H1 (cell line): ENCODE data around the gene PPY. TPM values are rescaled to one million over a fixed set of nuclear protein-coding genes. Genes with fewer than 3 reads are reported as not detected.

Source experiments
- CTCF ChIA-PET: fragments of 300-600 bp; sonication (Branson Sonifier 250); formaldehyde crosslinking; loops from one replicate; lab custom pipeline; 2021; ENCODE audit not compliant: partially characterized antibody; lab: Charles Lee
- POLR2A ChIA-PET: fragments of 300-600 bp; sonication (Branson Sonifier 250); formaldehyde crosslinking; loops from one replicate; lab custom pipeline; 2021; ENCODE audit warnings: inconsistent platforms; ENCODE audit not compliant: partially characterized antibody; lab: Charles Lee
- DNase-seq, 2 experiments: peaks; one replicate each; pipeline versions ENCODE4 v3.0.0 to v3.0.0-alpha.2; 2010 to 2022; ENCODE audit warnings: low spot score in 2 of 2, low read depth in 1 of 2, mixed read lengths in 1 of 2
- FAIRE-seq: peaks from 2 replicates; lab custom pipeline; 2011; peaks lifted over from hg19 to GRCh38; lab: Jason Lieb, UNC
- H2AFZ ChIP-seq: 2 replicates; pipeline ENCODE4 v1.8.1; 2012; ENCODE audit warnings: low read length, inconsistent platforms
- H2AK5ac ChIP-seq: 2 replicates; pipeline ENCODE4 v1.6.1; 2013; ENCODE audit warnings: low read depth, low read length
- H2BK120ac ChIP-seq: replicated peaks from 2 replicates; pipeline ENCODE3; 2013; ENCODE audit warnings: low read depth, low read length, inconsistent platforms
- H2BK12ac ChIP-seq: 2 replicates; pipeline ENCODE4 v1.6.1; 2013; ENCODE audit warnings: low read depth, low read length
- H2BK15ac ChIP-seq: 2 replicates; pipeline ENCODE4 v1.6.1; 2013; ENCODE audit warnings: low read length
- H2BK20ac ChIP-seq: 2 replicates; pipeline ENCODE4 v1.6.1; 2013; ENCODE audit warnings: low read length
- H2BK5ac ChIP-seq: 2 replicates; pipeline ENCODE4 v1.6.1; 2013; ENCODE audit warnings: low read depth, low read length
- H3K14ac ChIP-seq: 2 replicates; pipeline ENCODE4 v1.6.1; 2013; ENCODE audit warnings: inconsistent platforms; ENCODE audit not compliant: insufficient read length
- H3K18ac ChIP-seq: 2 replicates; pipeline ENCODE4 v1.6.1; 2013; ENCODE audit warnings: low read length; ENCODE audit errors: extremely low read depth
- H3K23ac ChIP-seq: 2 replicates; pipeline ENCODE4 v1.6.1; 2013; ENCODE audit warnings: inconsistent platforms; ENCODE audit not compliant: insufficient read length
- H3K23me2 ChIP-seq: 2 replicates; pipeline ENCODE4 v1.6.1; 2013; ENCODE audit warnings: low read depth, low read length
- H3K27ac ChIP-seq: 2 replicates; pipeline ENCODE4 v1.6.1; 2011; ENCODE audit warnings: low read depth, low read length, inconsistent platforms
- H3K27me3 ChIP-seq, 4 experiments: replicated peaks in 1 of 4; 1 replicate in 1 of 4; 2 replicates in 3 of 4; pipeline versions ENCODE4 v1.6.1 to v1.8.1; 2011 to 2013; ENCODE audit warnings: low read length in 3 of 4, mild to moderate bottlenecking in 3 of 4, inconsistent platforms in 2 of 4, mixed read lengths in 2 of 4, moderate library complexity in 1 of 4; ENCODE audit not compliant: control insufficient read depth in 3 of 4, insufficient read depth in 3 of 4; ENCODE audit errors: extremely low read depth in 1 of 4
- H3K36me3 ChIP-seq, 4 experiments: 2 replicates each; pipeline versions ENCODE4 v1.6.1 to v1.8.1; 2011 to 2013; ENCODE audit warnings: mild to moderate bottlenecking in 4 of 4, low read length in 3 of 4, moderate library complexity in 2 of 4, control low read depth in 1 of 4, inconsistent platforms in 1 of 4; ENCODE audit not compliant: insufficient read depth in 4 of 4, control insufficient read depth in 2 of 4
- H3K4ac ChIP-seq: replicated peaks from 2 replicates; pipeline ENCODE3; 2013; ENCODE audit warnings: low read length, low read depth, mixed read lengths, inconsistent platforms; ENCODE audit not compliant: insufficient read length
- H3K4me1 ChIP-seq, 4 experiments: replicated peaks in 1 of 4; 1 replicate in 1 of 4; 2 replicates in 3 of 4; pipeline versions ENCODE4 v1.6.1 to v1.8.1; 2011 to 2013; ENCODE audit warnings: low read length in 3 of 4, inconsistent platforms in 2 of 4, mixed read lengths in 1 of 4; ENCODE audit not compliant: insufficient read depth in 4 of 4, control insufficient read depth in 3 of 4
- H3K4me2 ChIP-seq, 2 experiments: 2 replicates each; pipeline versions ENCODE4 v1.6.1 to v1.8.1; 2011 to 2013; ENCODE audit warnings: low read depth in 2 of 2, low read length in 2 of 2, control low read depth in 1 of 2, inconsistent platforms in 1 of 2, mild to moderate bottlenecking in 1 of 2; ENCODE audit not compliant: insufficient read depth in 1 of 2
- H3K4me3 ChIP-seq, 4 experiments: fragments of 200-600, 300-600 bp in 1 of 4; sonication (generic), shearing (Covaris generic), sonication (Bioruptor Twin) in 1 of 4; 2 replicates each; pipeline versions ENCODE4 v1.5.1 to v1.8.1; 2011 to 2016; ENCODE audit warnings: low read length in 4 of 4, low read depth in 3 of 4, control low read depth in 2 of 4, inconsistent platforms in 2 of 4, mild to moderate bottlenecking in 2 of 4, mixed read lengths in 1 of 4, moderate library complexity in 1 of 4; ENCODE audit not compliant: insufficient read depth in 2 of 4; ENCODE audit errors: extremely low read depth in 1 of 4
- H3K56ac ChIP-seq: replicated peaks from 2 replicates; pipeline ENCODE3; 2013; ENCODE audit warnings: low read depth, mild to moderate bottlenecking, mixed read lengths, low read length, inconsistent platforms; ENCODE audit not compliant: insufficient read length
- H3K79me1 ChIP-seq: 2 replicates; pipeline ENCODE4 v1.6.1; 2013; ENCODE audit warnings: low read depth, low read length, control low read depth
- H3K79me2 ChIP-seq, 2 experiments: 2 replicates each; pipeline versions ENCODE4 v1.6.1 to v1.8.1; 2012 to 2013; ENCODE audit warnings: low read length in 2 of 2, mild to moderate bottlenecking in 2 of 2, inconsistent platforms in 1 of 2; ENCODE audit not compliant: insufficient read depth in 2 of 2, control insufficient read depth in 1 of 2
- H3K9ac ChIP-seq, 4 experiments: replicated peaks in 1 of 4; 1 replicate in 1 of 4; 2 replicates in 3 of 4; pipeline versions ENCODE4 v1.6.1 to v1.8.1; 2011 to 2013; ENCODE audit warnings: low read depth in 3 of 4, low read length in 3 of 4, control low read depth in 2 of 4, mild to moderate bottlenecking in 2 of 4, moderate library complexity in 2 of 4, inconsistent platforms in 1 of 4; ENCODE audit errors: extremely low read depth in 1 of 4
- H3K9me3 ChIP-seq, 2 experiments: 2 replicates each; pipeline versions ENCODE4 v1.6.1 to v1.8.1; 2012 to 2013; ENCODE audit warnings: mild to moderate bottlenecking in 2 of 2, moderate library complexity in 2 of 2, control low read depth in 1 of 2, inconsistent platforms in 1 of 2, low read depth in 1 of 2, low read length in 1 of 2, mixed read lengths in 1 of 2; ENCODE audit not compliant: insufficient read depth in 2 of 2
- H4K20me1 ChIP-seq, 2 experiments: replicated peaks in 1 of 2; 2 replicates each; pipeline versions ENCODE3 to v1.8.1; 2011 to 2013; ENCODE audit warnings: inconsistent platforms in 2 of 2, low read length in 2 of 2, mild to moderate bottlenecking in 1 of 2; ENCODE audit not compliant: insufficient read depth in 2 of 2, control insufficient read depth in 1 of 2
- H4K5ac ChIP-seq: 2 replicates; pipeline ENCODE4 v1.6.1; 2013; ENCODE audit warnings: low read length, low read depth, mixed read lengths, inconsistent platforms; ENCODE audit not compliant: insufficient read length
- H4K8ac ChIP-seq: 2 replicates; pipeline ENCODE4 v1.8.0; 2013; ENCODE audit warnings: mild to moderate bottlenecking, moderate library complexity, low read length, inconsistent platforms; ENCODE audit not compliant: insufficient read depth; ENCODE audit errors: extremely low read depth
- H4K91ac ChIP-seq: replicated peaks from 2 replicates; pipeline ENCODE3; 2013; ENCODE audit warnings: low read length, mixed read lengths, inconsistent platforms; ENCODE audit not compliant: insufficient read length
- MAFK ChIP-seq: IDR thresholded peaks from 2 replicates; pipeline ENCODE4 v1.6.1; 2012; ENCODE audit warnings: low read depth, mild to moderate bottlenecking, improper control_type of control experiment, low read length
- PHF8 ChIP-seq: fragments of 200-600 bp; sonication (generic); conservative IDR thresholded peaks from 2 replicates; pipeline ENCODE4 v1.7.1; 2012; ENCODE audit warnings: low read depth, mild to moderate bottlenecking, inconsistent platforms, low read length, moderate library complexity
- WGBS, 2 experiments: shearing (Covaris generic) in 1 of 2; methylation state at CpG; one replicate each; pipeline versions ENCODE4 v1.1.6 to v1.1.7; 2013 to 2015; ENCODE audit warnings: low lambda C conversion rate in 2 of 2, mixed read lengths in 2 of 2, inconsistent platforms in 1 of 2, low coverage in 1 of 2, missing lambda C conversion rate in 1 of 2; ENCODE audit not compliant: insufficient replicate concordance in 2 of 2, insufficient coverage in 1 of 2, insufficient read length in 1 of 2; ENCODE audit errors: extremely low coverage in 1 of 2, missing lambda C conversion rate in 1 of 2; 5-methylcytosine and 5-hydroxymethylcytosine counted together
- polyA plus RNA-seq, 7 experiments: library from polyadenylated mRNA; depleted of rRNA in 3 of 7; stranded (reverse) in 5 of 7; unstranded in 2 of 7; fragments of >200 nt in 5 of 7; fragments of 200-250 nt in 2 of 7; gene quantifications; 1 replicate in 5 of 7; 2 replicates in 1 of 7; 4 replicates in 1 of 7; pipeline versions ENCODE4 v1.2.1 to v1.2.3, GENCODE V29; 2011 to 2013; ENCODE audit warnings: missing spikeins in 2 of 7, mixed read lengths in 2 of 7
- total RNA-seq: library from RNA; stranded (reverse); fragmentation: NEBNext Ultra II Directional; extraction: Animal tissue kit (Norgen Biotek cat#: 25700); gene quantifications from 2 replicates; pipeline ENCODE4 v1.2.1, GENCODE V29; 2021
- TF ChIP-seq, protein P1 (sequence below): IDR thresholded peaks from 2 replicates; pipeline ENCODE4 v1.6.1; 2012; ENCODE audit warnings: low read length, inconsistent platforms

Gene PPY
- total and polyA plus RNA-seq, 2 of the 8 experiments (the other 6 are each of a cell fraction or from before 2014, with no cell fraction given) = 0.26 TPM; not detected in 1

DNA sequence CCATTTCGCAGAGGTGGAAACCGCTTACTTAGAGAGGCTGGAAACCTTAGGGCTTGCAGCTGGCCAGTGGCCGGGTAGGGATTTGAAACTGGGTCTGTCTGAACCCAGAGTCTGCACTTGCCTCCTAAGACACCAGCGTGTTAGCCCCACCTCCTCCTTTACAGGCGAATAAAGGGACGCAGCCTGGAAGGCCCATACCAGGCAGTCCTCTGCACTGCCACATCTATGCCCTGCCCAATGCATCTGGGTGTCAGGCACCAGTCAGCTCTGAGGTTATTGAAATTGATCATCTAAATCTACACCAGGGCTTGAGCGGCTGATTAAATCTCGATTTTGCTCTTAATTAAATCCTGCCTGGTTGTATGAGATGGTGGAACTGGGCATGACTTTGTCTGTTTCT is 42.2 kb upstream of the PPY start:
- ChIA-PET POLR2A (interaction anchor here (1.8 to 1.9 kb wide), 2 partner anchors 32 to 41 kb away, joined by 5 to 9 read pairs; partner anchors contain the start of gene PPY), CTCF (interaction anchor here (0.6 to 22.7 kb wide), 17 partner anchors 9 to 520 kb away, joined by 3 to 416 read pairs (median 4); partner anchors contain the start of genes NAGS, PPY and PYY)
- no peak overlapping the region for H4K91ac ChIP-seq
- H3K23me2 ChIP-seq = peaks cover 6% of the 10 kb centered on the region
- no peak for FAIRE-seq
- WGBS, 2 experiments = 29% methylated on average over 8 of the region's 8 CpGs; no CpG with 5 or more reads in 1 of the 2 experiments
- peaks cover 0 to 5% (median 4%) of the 10 kb centered on the region in 4 experiments; a peak in 3 of 7 replicates for H3K27me3 ChIP-seq
- no peaks in the 10 kb centered on the region for H4K20me1 ChIP-seq
- H3K18ac ChIP-seq = no peak overlapping the region
- no peak for DNase-seq
- no peak overlapping the region for H2BK120ac ChIP-seq
- H3K4me3 ChIP-seq = peak overlapping the region; percentile 53 to 75 (median 60); a peak in 7 of 8 replicates
- no peak overlapping the region for H3K14ac ChIP-seq
- no peak overlapping the region for H3K9ac ChIP-seq
- no peak overlapping the region for H3K23ac ChIP-seq
- no peak overlapping the region for H3K56ac ChIP-seq
- H2BK12ac ChIP-seq = no peak overlapping the region
- H4K5ac ChIP-seq = no peak overlapping the region
- H2AFZ ChIP-seq = peak overlapping the region; percentile 70; the same call in 1 of the 2 replicates
- H2BK15ac ChIP-seq = no peak overlapping the region
- no peak overlapping the region for H3K4ac ChIP-seq
- no peaks in the 10 kb centered on the region for H3K9me3 ChIP-seq
- no peak overlapping the region for H2BK5ac ChIP-seq
- no peaks in the 10 kb centered on the region for H3K79me1 ChIP-seq
- H2BK20ac ChIP-seq = no peak overlapping the region
- no peak overlapping the region for H2AK5ac ChIP-seq
- H3K36me3 ChIP-seq = no peaks in the 10 kb centered on the region
- H3K4me1 ChIP-seq = peaks cover 0 to 4% (median 2%) of the 10 kb centered on the region in 4 experiments; a peak in 4 of 7 replicates
- peak overlapping the region; percentile 59 to 89 for H3K4me2 ChIP-seq
- no peak for TF ChIP-seq PHF8
- TF ChIP-seq MAFK = no peak
- TF ChIP-seq, protein P1, sequence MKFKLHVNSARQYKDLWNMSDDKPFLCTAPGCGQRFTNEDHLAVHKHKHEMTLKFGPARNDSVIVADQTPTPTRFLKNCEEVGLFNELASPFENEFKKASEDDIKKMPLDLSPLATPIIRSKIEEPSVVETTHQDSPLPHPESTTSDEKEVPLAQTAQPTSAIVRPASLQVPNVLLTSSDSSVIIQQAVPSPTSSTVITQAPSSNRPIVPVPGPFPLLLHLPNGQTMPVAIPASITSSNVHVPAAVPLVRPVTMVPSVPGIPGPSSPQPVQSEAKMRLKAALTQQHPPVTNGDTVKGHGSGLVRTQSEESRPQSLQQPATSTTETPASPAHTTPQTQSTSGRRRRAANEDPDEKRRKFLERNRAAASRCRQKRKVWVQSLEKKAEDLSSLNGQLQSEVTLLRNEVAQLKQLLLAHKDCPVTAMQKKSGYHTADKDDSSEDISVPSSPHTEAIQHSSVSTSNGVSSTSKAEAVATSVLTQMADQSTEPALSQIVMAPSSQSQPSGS = no peak
- TF ChIP-seq, all 59 proteins: peak for 0
- Histone ChIP-seq H3K79me2 (no peaks in the 10 kb centered on the region), H4K8ac (no peak overlapping the region), H3K27ac (no peak overlapping the region)
